Breast epithelium (tissue), 4 donors: Measurements from ENCODE around the gene PDE1C. TPM values are rescaled to one million over a fixed set of nuclear protein-coding genes. Genes with fewer than 3 reads are reported as not detected.

Experiments used
- DNase-seq, 2 donors: peaks; one replicate each; pipeline ENCODE4 v3.0.0-alpha.2; 2019; ENCODE audit warnings: low spot score in 2 of 2
- H3K27ac ChIP-seq, 2 donors: fragments of 200-600 bp; sonication (generic) in 1 of 2; one replicate each; pipeline ENCODE4 v1.5.1; 2016 to 2019; ENCODE audit warnings: mild to moderate bottlenecking in 1 of 2
- H3K27me3 ChIP-seq, 2 donors: fragments of 200-600 bp; sonication (generic) in 1 of 2; one replicate each; pipeline versions ENCODE4 v1.5.1 to v1.6.0; 2017 to 2019; ENCODE audit warnings: control low read depth in 1 of 2, mild to moderate bottlenecking in 1 of 2
- H3K36me3 ChIP-seq: fragments of 200-600 bp; one replicate; pipeline ENCODE4 v1.5.1; 2019
- H3K4me1 ChIP-seq, 2 donors: fragments of 200-600 bp; sonication (generic); one replicate each; pipeline ENCODE4 v1.5.1; 2016 to 2019; ENCODE audit warnings: control low read depth in 1 of 2
- H3K4me3 ChIP-seq, 3 donors: fragments of 200-600 bp; sonication (generic); 1 replicate in 2 of 3; 2 replicates in 1 of 3; pipeline ENCODE4 v1.5.1; 2016 to 2019; ENCODE audit warnings: mild to moderate bottlenecking in 3 of 3, moderate library complexity in 2 of 3
- H3K9me3 ChIP-seq, 2 donors: fragments of 200-600 bp; sonication (generic) in 1 of 2; one replicate each; pipeline ENCODE4 v1.5.1; 2016 to 2019; ENCODE audit warnings: control low read depth in 1 of 2
- CTCF ChIP-seq, 3 donors: fragments of 450-650 bp; IDR thresholded peaks; one replicate each; pipeline ENCODE4 v1.5.1; 2016 to 2017; ENCODE audit warnings: antibody characterized with exemption in 3 of 3, mild to moderate bottlenecking in 3 of 3, moderate library complexity in 3 of 3
- POLR2A ChIP-seq: fragments of 450-650 bp; IDR thresholded peaks from one replicate; pipeline ENCODE4 v1.6.1; 2016; ENCODE audit warnings: antibody characterized with exemption, mild to moderate bottlenecking, moderate library complexity
- POLR2AphosphoS5 ChIP-seq, 3 donors: sonication (generic); formaldehyde crosslinking; IDR thresholded peaks; one replicate each; pipeline ENCODE4 v1.6.1; 2017; ENCODE audit warnings: antibody characterized with exemption in 3 of 3
- intact Hi-C: fragments of 100-400 bp; cut with DNase I; formaldehyde crosslinking; loops from one replicate; pipeline ENCODE4 v1.15.1; 2023; ENCODE audit warnings: low total_unique reads
- total RNA-seq, 3 donors: library from RNA; depleted of rRNA; stranded (reverse); fragments of >200 nt; gene quantifications; one replicate each; pipeline ENCODE4 v1.1.0, GENCODE V29; 2016

PDE1C gene
- total RNA-seq, 3 donors from 2014 or later: 3.2 to 30.1 (median 18.7) TPM

GRCh38 chr7:31962246-31962645 lies 108.0 kb downstream of the PDE1C start:
- H3K36me3 ChIP-seq: no peaks in the 10 kb centered on the region
- no peaks in the 10 kb centered on the region for H3K4me1 ChIP-seq
- intact Hi-C loops: no loop called here
- TF ChIP-seq CTCF (IDR thresholded peaks at IDR 0.05): no peak
- TF ChIP-seq POLR2AphosphoS5 (IDR thresholded peaks at IDR 0.05): no peak
- TF ChIP-seq POLR2A: no peak
- no peaks in the 10 kb centered on the region for H3K9me3 ChIP-seq
- DNase-seq: no peak
- no peak overlapping the region for H3K4me3 ChIP-seq
- H3K27ac ChIP-seq: no peak overlapping the region
- no peaks in the 10 kb centered on the region for H3K27me3 ChIP-seq

- Histone ChIP-seq H3K9me3 (no peaks in the 10 kb centered on the region), H3K27me3 (no peaks in the 10 kb centered on the region), H3K27ac (no peak overlapping the region), H3K4me1 (no peaks in the 10 kb centered on the region), H3K4me3 (no peak overlapping the region), H3K36me3 (no peaks in the 10 kb centered on the region)
- DNase-seq: no peak
- intact Hi-C loops: no loop called here
- TF ChIP-seq CTCF (IDR thresholded peaks at IDR 0.05) (no peak), POLR2AphosphoS5 (IDR thresholded peaks at IDR 0.05) (no peak), POLR2A (no peak)
Observed at GRCh38 chr7:31958226-31958625, 112.0 kb downstream of the PDE1C start.

GRCh38 chr7:31957756-31958155 lies 112.5 kb downstream of the PDE1C start:
- Histone ChIP-seq H3K27ac (no peak overlapping the region), H3K36me3 (no peaks in the 10 kb centered on the region), H3K4me1 (no peaks in the 10 kb centered on the region), H3K4me3 (no peak overlapping the region), H3K9me3 (no peaks in the 10 kb centered on the region), H3K27me3 (no peaks in the 10 kb centered on the region)
- intact Hi-C loops: no loop called here
- no peak for TF ChIP-seq CTCF (IDR thresholded peaks at IDR 0.05)
- TF ChIP-seq POLR2AphosphoS5 (IDR thresholded peaks at IDR 0.05): no peak
- no peak for TF ChIP-seq POLR2A
- DNase-seq: no peak

- Histone ChIP-seq H3K4me1 (no peaks in the 10 kb centered on the region), H3K27me3 (no peaks in the 10 kb centered on the region), H3K9me3 (no peaks in the 10 kb centered on the region), H3K4me3 (no peak overlapping the region), H3K27ac (no peak overlapping the region), H3K36me3 (no peaks in the 10 kb centered on the region)
- DNase-seq: no peak
- TF ChIP-seq POLR2A (no peak), POLR2AphosphoS5 (IDR thresholded peaks at IDR 0.05) (no peak), CTCF (IDR thresholded peaks at IDR 0.05) (no peak)
- intact Hi-C loops: no loop called here
Observed at GRCh38 chr7:31957090-31957720, 113.0 kb downstream of the PDE1C start.

GRCh38 chr7:31955641-31956040 lies 114.6 kb downstream of the PDE1C start:
- DNase-seq: no peak
- Histone ChIP-seq H3K27ac (no peak overlapping the region), H3K36me3 (no peaks in the 10 kb centered on the region), H3K4me3 (no peak overlapping the region), H3K27me3 (no peaks in the 10 kb centered on the region), H3K4me1 (no peaks in the 10 kb centered on the region), H3K9me3 (no peaks in the 10 kb centered on the region)
- intact Hi-C loops: no loop called here
- TF ChIP-seq CTCF (IDR thresholded peaks at IDR 0.05) (no peak), POLR2A (no peak), POLR2AphosphoS5 (IDR thresholded peaks at IDR 0.05) (no peak)
